ENCODE measurements around the gene FNDC1.
A peak's percentile ranks its signal among the peaks of the same experiment; 100 is the strongest.

Gene FNDC1

GRCh38 chr6:159161839-159162238 is 7.4 kb upstream of the FNDC1 start:
- DNase-seq (ENCODE audit: low read depth), result no peak

GRCh38 chr6:159163901-159164370 is 5.3 kb upstream of the FNDC1 start:
- DNase-seq (ENCODE audit: low read depth), result peak; percentile 41

DNA sequence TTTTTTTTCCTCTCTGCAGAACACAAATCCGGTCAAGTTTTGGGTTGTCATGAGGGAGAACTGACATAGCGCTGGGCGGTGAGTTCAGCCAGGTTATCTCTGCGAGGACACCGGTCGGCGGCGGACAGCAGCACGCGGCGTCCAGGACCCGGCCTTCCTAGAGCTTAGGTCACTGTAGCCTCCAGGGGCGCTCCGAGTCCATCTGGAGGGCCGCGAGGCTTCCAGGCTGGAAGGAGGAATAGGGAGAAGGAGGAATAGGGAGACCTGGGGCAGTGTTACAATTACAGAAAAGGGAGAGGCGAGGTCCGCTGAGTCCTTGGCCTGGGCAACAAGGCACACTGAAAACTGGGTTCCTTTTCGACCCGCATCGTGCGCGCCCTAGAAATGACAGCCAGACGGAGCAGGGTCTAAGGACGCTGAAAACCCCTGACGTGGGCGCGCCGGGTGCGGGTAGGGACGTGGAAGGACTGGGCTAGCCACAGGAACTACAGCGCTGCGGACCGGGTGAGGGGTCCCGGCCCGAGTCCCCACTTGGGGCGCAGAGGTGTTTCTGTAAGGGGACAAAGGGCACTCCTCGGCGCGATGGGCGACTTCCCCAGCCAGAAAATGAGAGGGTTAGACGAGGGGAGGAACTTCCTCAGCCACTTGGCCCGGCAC is 536 bp upstream of the FNDC1 start:
- DNase-seq (ENCODE audit: low read depth), result no peak

- DNase-seq (ENCODE audit: low read depth), result peak; percentile 11
Measured at GRCh38 chr6:159169557-159170332, 545 bp downstream of the FNDC1 start.

DNA sequence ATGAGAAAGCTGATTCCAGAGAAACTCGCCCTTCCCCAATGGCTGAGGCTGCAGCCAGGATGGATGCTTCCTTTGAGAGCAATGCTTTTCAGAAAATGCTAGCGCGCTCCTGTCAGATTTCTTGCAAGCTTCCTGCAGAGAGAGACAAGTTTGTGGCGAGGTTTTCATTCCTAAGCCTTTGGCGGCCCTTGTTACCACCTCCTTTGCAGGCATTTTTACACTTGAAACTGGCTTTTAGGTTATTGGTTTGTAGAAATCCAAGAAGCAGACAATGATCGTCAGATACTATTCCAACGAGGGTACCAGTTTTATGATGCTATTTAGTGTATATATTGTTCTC is 1.1 kb downstream of the FNDC1 start:
- no peak for DNase-seq (ENCODE audit: low read depth)

GRCh38 chr6:159170999-159171712 is 2.0 kb downstream of the FNDC1 start:
- DNase-seq (ENCODE audit: low read depth), result peak; percentile 31

GRCh38 chr6:159172091-159172491 is 2.9 kb downstream of the FNDC1 start:
- DNase-seq (ENCODE audit: low read depth), result peak; percentile 41

DNA sequence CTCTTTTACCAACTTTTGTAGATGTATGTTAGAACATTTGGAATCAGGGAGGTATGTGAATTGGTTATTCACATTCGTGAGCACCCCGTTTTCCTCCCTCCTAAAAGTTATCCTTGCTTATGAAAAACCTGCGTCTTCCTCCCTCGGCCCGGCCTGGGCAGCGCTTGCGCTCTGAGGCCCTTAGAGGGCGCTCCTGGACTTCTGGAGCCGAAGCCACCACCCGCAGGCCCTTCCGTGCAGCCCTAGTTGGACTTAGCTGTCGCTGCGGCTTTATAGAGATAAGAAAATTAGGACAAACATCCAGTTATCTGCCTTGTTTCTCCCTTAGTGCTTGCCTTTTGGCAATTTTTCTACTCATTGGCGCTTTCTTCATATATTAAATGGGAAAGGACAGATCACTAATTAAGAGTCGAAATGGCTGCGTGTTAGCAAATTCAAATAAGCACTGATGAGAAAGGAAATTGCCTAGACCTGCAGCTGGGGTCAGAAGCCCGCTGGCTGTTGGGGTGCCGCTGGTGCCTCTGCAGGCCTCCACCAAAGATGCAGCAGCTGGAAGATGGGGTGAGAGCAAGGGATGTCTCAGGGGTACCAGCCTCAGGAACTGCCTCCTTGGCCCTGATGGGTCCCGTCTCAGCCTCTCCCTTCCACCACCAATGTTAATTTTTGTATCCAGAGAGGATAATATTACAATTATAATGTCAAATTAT is 5.2 kb downstream of the FNDC1 start:
- DNase-seq (ENCODE audit: low read depth), result peak; percentile 66

DNA sequence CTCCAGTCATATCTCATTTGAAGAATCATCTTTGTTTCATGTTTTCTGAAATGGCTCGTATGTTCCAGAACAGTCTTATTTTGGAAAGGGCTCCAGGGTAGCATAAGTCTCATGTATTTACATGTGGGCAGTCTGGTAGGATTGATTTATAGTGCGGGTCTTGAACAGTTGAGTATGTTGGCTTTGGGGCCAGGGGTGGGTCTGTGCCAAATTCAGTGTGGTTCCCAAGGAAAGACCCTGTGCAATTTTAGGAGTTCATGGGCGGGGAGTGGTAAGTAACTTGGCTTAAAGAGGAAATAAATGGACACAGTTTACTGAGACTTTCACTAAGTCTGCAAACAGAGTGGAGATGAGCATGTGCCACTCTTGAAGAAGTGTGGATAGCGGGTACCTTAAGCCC is 7.7 kb downstream of the FNDC1 start:
- DNase-seq (ENCODE audit: low read depth), result no peak

DNA sequence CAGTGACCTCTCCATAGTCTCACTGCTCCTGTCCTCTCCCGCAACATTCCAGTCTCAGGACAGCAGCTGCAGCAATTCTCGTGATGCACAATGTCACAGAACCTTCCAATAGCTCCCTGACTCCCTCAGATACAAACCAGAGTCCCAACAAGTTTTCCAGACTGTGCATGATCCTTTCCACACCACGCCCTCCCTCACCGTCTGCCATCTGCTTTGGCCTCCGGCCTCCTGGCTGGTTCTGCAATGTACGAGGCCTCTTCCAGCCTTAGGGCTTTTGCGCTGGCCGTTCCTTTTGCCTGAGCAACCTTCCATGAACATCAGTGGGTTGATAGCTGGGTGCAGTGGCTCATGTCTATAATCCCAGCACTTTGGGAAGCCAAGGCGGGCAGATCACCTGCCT is 9.6 kb downstream of the FNDC1 start:
- DNase-seq (ENCODE audit: low read depth), result no peak

DNA sequence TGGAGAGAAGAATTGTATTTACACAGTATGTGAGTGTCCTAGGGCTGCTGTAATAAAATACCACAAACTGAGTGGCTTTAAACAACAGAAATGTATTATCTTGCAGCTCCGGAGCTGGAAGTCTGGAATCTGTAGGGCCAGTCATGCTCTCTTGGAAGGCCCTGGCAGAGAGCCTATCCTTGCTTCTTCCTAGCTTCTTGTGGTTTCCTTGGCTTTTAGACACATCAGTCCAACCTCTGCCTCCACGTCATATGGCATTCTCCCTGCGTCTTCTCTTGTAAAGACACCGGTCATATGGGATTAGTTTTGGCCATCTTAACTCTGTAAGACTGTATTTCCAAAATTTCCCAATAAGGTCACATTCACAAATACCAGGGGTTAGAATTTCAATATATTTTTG is 10.8 kb downstream of the FNDC1 start:
- DNase-seq (ENCODE audit: low read depth), result peak; percentile 86

- DNase-seq (ENCODE audit: low read depth), result no peak
Measured at GRCh38 chr6:159181914-159182313, 12.7 kb downstream of the FNDC1 start.

DNA sequence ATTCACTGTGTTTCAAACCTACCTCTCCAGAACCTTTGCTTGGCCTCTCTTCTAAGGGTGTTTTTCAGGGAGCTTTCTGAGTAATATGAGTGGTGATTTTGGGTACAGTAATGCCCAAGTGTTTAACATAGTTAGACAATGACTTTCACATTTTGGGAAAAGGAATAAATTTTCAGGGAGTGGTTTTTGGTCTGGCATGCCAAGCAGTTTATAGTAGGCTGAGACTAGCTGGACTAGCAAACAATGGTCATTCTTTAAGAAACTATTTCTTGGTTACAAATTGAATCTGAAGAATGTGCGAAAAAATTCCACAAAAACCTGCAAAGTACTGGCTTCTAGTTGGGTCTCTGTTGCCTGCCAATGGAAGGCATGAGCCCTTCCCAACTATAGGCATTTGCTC is 15.4 kb downstream of the FNDC1 start:
- DNase-seq (ENCODE audit: low read depth), result peak; percentile 9

- DNase-seq (ENCODE audit: low read depth), result no peak
Measured at GRCh38 chr6:159190460-159190859, 21.3 kb downstream of the FNDC1 start.

DNA sequence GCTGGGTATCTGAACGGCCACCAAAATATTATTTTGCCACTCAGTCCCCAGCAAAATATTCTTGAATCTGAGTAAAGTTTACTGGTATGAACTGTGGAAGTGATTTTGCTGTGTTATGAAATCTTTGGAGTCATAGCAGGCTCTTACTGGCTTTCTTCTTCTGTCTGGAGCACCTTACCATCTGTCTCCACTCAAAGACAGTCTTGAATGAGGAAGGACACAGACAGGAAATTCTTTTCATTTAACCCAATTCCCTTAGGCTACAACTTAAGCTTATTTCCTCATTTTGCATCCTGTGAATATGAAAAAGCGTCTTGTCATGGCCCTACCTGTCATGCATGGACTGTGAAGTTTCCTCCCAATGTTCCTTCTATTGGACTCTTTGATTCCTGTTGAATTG is 24.7 kb downstream of the FNDC1 start:
- no peak for DNase-seq (ENCODE audit: low read depth)

- DNase-seq (ENCODE audit: low read depth), result no peak
Measured at GRCh38 chr6:159194421-159194820, 25.2 kb downstream of the FNDC1 start.

DNA sequence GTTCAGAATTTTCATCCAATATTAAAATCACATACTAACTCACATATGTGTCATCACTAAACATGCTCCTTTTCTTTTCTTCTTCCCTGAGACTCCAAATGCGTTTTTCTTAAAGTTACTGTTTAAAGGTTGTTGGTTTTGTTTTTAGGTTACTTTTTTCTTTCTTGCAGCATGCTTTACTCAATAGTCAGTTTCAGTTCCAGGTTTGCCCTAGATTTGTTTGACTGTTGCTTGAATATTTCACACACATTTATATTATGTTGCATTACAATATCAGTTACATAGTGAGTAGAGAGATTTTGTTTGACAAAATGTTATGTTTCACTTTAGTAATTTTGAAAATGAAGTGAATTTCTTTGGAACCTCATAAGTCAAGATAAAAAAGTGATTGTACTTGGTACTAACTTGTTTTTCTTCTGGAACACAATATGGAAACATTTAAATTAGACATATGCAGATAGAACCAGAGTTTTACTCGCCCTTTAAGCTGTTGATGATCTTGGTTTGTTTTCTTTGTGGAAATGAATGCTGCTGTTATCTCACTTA is 27.3 kb downstream of the FNDC1 start:
- no peak for DNase-seq (ENCODE audit: low read depth)

GRCh38 chr6:159197251-159197650 is 28.1 kb downstream of the FNDC1 start:
- no peak for DNase-seq (ENCODE audit: low read depth)

DNA sequence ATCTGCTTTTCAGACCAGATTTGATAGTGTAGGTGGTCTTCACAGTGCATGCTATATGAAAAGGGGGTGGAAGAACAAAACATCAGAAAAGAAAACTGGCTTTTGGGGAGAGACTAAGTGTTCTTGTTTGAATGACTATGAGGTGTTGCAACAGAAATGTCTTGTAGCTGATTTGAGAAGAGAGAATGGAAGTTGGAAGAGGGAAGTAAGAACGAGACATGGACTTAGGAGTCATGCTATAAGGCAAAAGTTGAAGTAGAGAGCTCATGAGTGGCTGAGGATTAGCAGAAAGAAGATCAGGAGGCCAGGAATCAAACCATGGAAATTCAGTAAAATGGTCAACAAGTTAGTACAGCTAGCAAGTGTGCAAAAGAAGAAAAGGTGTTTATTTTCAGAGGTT is 32.1 kb downstream of the FNDC1 start:
- DNase-seq (ENCODE audit: low read depth), result no peak

- DNase-seq (ENCODE audit: low read depth), result peak; percentile 92
Measured at GRCh38 chr6:159203304-159204005, 34.3 kb downstream of the FNDC1 start.

DNA sequence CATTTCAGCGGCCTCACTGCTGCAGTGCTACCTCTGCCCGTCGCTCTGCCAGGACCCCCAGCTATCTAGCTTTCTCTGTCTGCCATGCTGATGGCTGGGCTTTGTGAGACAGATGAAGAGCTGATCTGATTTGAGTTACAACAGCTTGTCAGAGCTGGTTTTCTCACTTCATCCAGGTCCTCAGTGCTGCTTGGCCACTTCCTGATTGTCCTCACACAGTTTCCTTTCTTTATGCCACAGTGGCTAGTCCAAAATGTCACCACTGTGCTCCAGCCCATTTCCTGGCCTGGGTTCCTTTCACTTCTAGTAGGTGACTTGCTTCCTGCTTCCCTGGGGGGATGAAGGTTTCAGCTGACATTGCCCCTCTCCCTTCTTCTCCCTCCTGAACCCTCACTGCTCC is 35.4 kb downstream of the FNDC1 start:
- DNase-seq (ENCODE audit: low read depth), result no peak

DNA sequence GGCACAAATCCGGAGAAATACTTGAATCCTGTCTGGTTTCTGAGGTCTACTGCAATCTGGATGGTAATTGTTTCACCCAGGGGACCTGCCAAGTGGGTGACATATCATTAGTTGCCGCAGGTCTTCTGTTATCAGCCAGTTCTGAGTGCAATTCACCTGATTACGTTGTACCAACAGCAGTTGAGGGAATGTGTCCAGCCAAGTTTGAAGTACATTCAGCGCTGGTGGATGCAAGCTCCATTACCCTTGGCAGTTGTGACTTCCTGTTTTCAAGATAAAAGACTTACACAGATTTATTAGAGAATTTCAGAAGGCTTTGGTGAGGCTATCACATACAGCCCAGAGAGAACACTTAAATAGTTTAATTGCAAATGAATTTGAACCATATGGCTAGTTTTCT is 42.8 kb downstream of the FNDC1 start:
- no peak for DNase-seq (ENCODE audit: low read depth)

Data from fibroblast of gingiva (primary cell).